WTC11 (cell line): ENCODE measurements around the gene DENND1B. TPM values are rescaled to one million over a fixed set of nuclear protein-coding genes. Genes with fewer than 3 reads are reported as not detected.

Experiments used
- ATAC-seq: fragments of 200-7000 bp; cut with Tn5 transposase; 2 replicates; pipeline ENCODE4 v1.10.0; 2021; ENCODE audit warnings: mild to moderate bottlenecking, moderate library complexity
- CTCF ChIA-PET: fragments of 300-600 bp; sonication (Branson Sonifier 250); formaldehyde crosslinking; loops from one replicate; lab custom pipeline; 2021; ENCODE audit warnings: antibody characterized with exemption; lab: Charles Lee
- POLR2A ChIA-PET: fragments of 350-600 bp; sonication (Branson Sonifier 250); formaldehyde crosslinking; loops from one replicate; lab custom pipeline; 2021; ENCODE audit warnings: antibody characterized with exemption; lab: Charles Lee
- DNase-seq: peaks from one replicate; pipeline ENCODE4 v3.0.0; 2021; ENCODE audit warnings: low spot score
- H3K27ac Mint-ChIP-seq: 2 replicates; pipeline ENCODE4 v1.8.0; 2021; ENCODE audit warnings: mixed read lengths
- H3K27me3 Mint-ChIP-seq: 2 replicates; pipeline ENCODE4 v1.8.0; 2021; ENCODE audit warnings: low read depth, mild to moderate bottlenecking, moderate library complexity, mixed read lengths
- H3K36me3 Mint-ChIP-seq: 2 replicates; pipeline ENCODE4 v1.8.0; 2021; ENCODE audit warnings: mixed read lengths
- H3K4me1 Mint-ChIP-seq: 2 replicates; pipeline ENCODE4 v1.8.0; 2022; ENCODE audit warnings: mixed read lengths
- H3K4me3 Mint-ChIP-seq: 2 replicates; pipeline ENCODE4 v1.8.0; 2021; ENCODE audit warnings: mild to moderate bottlenecking, moderate library complexity, mixed read lengths
- H3K9me3 Mint-ChIP-seq: 2 replicates; pipeline ENCODE4 v1.8.0; 2021; ENCODE audit warnings: mixed read lengths
- ARID4B ChIP-seq: sonication (generic); formaldehyde crosslinking; IDR thresholded peaks from 2 replicates; pipeline ENCODE4 v1.8.0; 2023; ENCODE audit warnings: missing genetic modification reagents, mild to moderate bottlenecking, borderline replicate concordance
- E2F5 ChIP-seq: sonication (generic); formaldehyde crosslinking; IDR thresholded peaks from 2 replicates; pipeline ENCODE4 v1.8.1; 2022; ENCODE audit warnings: mild to moderate bottlenecking, moderate library complexity, missing genetic modification reagents
- ETV6 ChIP-seq: sonication (generic); formaldehyde crosslinking; IDR thresholded peaks from 2 replicates; pipeline ENCODE4 v1.8.1; 2022; ENCODE audit warnings: mild to moderate bottlenecking, missing genetic modification reagents
- FOXK1 ChIP-seq: sonication (generic); formaldehyde crosslinking; IDR thresholded peaks from 2 replicates; pipeline ENCODE4 v1.8.0; 2022; ENCODE audit warnings: mild to moderate bottlenecking, moderate library complexity, missing genetic modification reagents
- FOXP1 ChIP-seq: sonication (generic); formaldehyde crosslinking; IDR thresholded peaks from 2 replicates; pipeline ENCODE4 v1.8.0; 2022; ENCODE audit warnings: missing genetic modification reagents, mild to moderate bottlenecking, moderate library complexity, borderline replicate concordance
- FOXP4 ChIP-seq: sonication (generic); formaldehyde crosslinking; IDR thresholded peaks from 2 replicates; pipeline ENCODE4 v1.8.0; 2022; ENCODE audit warnings: mild to moderate bottlenecking, missing genetic modification reagents
- GRHL2 ChIP-seq: fragments of 250-450 bp; sonication (Bioruptor Pico); IDR thresholded peaks from 2 replicates; pipeline ENCODE4 v1.8.0; 2022; ENCODE audit warnings: mild to moderate bottlenecking, moderate library complexity; ENCODE audit not compliant: insufficient replicate concordance, severe bottlenecking
- IRF1 ChIP-seq: sonication (generic); formaldehyde crosslinking; IDR thresholded peaks from 2 replicates; pipeline ENCODE4 v1.8.0; 2023; ENCODE audit warnings: missing genetic modification reagents
- IRF2 ChIP-seq: sonication (generic); formaldehyde crosslinking; IDR thresholded peaks from 2 replicates; pipeline ENCODE4 v1.8.0; 2022; ENCODE audit warnings: low read depth, missing genetic modification reagents, borderline replicate concordance
- JAZF1 ChIP-seq: fragments of 250-450 bp; sonication (Bioruptor Pico); IDR thresholded peaks from 2 replicates; pipeline ENCODE4 v1.9.0; 2021; ENCODE audit warnings: moderate library complexity, mild to moderate bottlenecking, inconsistent platforms
- MXD4 ChIP-seq: fragments of 250-450 bp; sonication (Bioruptor Pico); IDR thresholded peaks from 2 replicates; pipeline ENCODE4 v1.8.0; 2021; ENCODE audit warnings: mild to moderate bottlenecking, moderate library complexity, borderline replicate concordance
- NFYB ChIP-seq: sonication (generic); formaldehyde crosslinking; conservative IDR thresholded peaks from 2 replicates; pipeline ENCODE4 v1.8.0; 2022; ENCODE audit warnings: low read depth, missing genetic modification reagents
- OVOL2 ChIP-seq: fragments of 250-450 bp; sonication (Bioruptor Pico); IDR thresholded peaks from 2 replicates; pipeline ENCODE4 v1.9.0; 2021; ENCODE audit warnings: mild to moderate bottlenecking, borderline replicate concordance
- PREB ChIP-seq: sonication (generic); formaldehyde crosslinking; IDR thresholded peaks from 2 replicates; pipeline ENCODE4 v1.8.1; 2022; ENCODE audit warnings: mild to moderate bottlenecking, missing genetic modification reagents, moderate library complexity, borderline replicate concordance
- SP1 ChIP-seq: sonication (generic); formaldehyde crosslinking; conservative IDR thresholded peaks from 2 replicates; pipeline ENCODE4 v1.8.1; 2022; ENCODE audit warnings: missing genetic modification reagents
- USF2 ChIP-seq: sonication (generic); formaldehyde crosslinking; IDR thresholded peaks from 2 replicates; pipeline ENCODE4 v1.8.1; 2023; ENCODE audit warnings: mild to moderate bottlenecking, missing genetic modification reagents, moderate library complexity
- ZBTB21 ChIP-seq: sonication (generic); formaldehyde crosslinking; IDR thresholded peaks from 2 replicates; pipeline ENCODE4 v1.8.1; 2023; ENCODE audit warnings: mild to moderate bottlenecking, missing genetic modification reagents, borderline replicate concordance
- ZMAT4 ChIP-seq: fragments of 250-450 bp; sonication (Bioruptor Pico); IDR thresholded peaks from 2 replicates; pipeline ENCODE4 v1.9.0; 2021; ENCODE audit warnings: mild to moderate bottlenecking
- ZNF396 ChIP-seq: fragments of 250-450 bp; sonication (Bioruptor Pico); IDR thresholded peaks from 2 replicates; pipeline ENCODE4 v1.8.0; 2021; ENCODE audit warnings: mild to moderate bottlenecking, moderate library complexity, borderline replicate concordance
- ZNF671 ChIP-seq: fragments of 250-450 bp; sonication (Bioruptor Pico); IDR thresholded peaks from 2 replicates; pipeline ENCODE4 v1.8.0; 2021; ENCODE audit warnings: mild to moderate bottlenecking
- total RNA-seq: library from RNA; stranded (reverse); gene quantifications from 3 replicates; pipeline ENCODE4 v1.2.3, GENCODE V29; 2021

DENND1B gene
- total RNA-seq, 1 experiment from 2014 or later = 4.3 TPM

- no peak for TF ChIP-seq ZBTB21 (CRISPR knock-in tag)
- TF ChIP-seq ZNF396 = no peak
- no peak for TF ChIP-seq USF2 (CRISPR knock-in tag)
- TF ChIP-seq ZNF671 (CRISPR knock-in tag) = no peak
- TF ChIP-seq E2F5 (CRISPR knock-in tag) = no peak
- TF ChIP-seq SP1 (CRISPR knock-in tag) = no peak
- no peak for TF ChIP-seq FOXP1
These were observed 11.5 kb downstream of the DENND1B start (continued) for GRCh38 chr1:197763769-197764168.

- Mint-ChIP-seq H3K27me3 (no peaks in the 10 kb centered on the region), H3K9me3 (no peaks in the 10 kb centered on the region), H3K36me3 (no peaks in the 10 kb centered on the region), H3K27ac (no peak overlapping the region), H3K4me3 (no peak overlapping the region), H3K4me1 (0 out of 2 replicates have a peak, but pooled peaks cover 1% of the 10 kb centered on the region)
- CTCF ChIA-PET = interaction anchor here (1.0 kb wide), 1 partner anchor 105 kb away, joined by 3 read pairs; no protein-coding TSS in a partner anchor
- POLR2A ChIA-PET = no interaction called here
- no peak for TF ChIP-seq GRHL2 (CRISPR knock-in tag)
- no peak for TF ChIP-seq FOXP1
- no peak for TF ChIP-seq PREB (CRISPR knock-in tag)
- TF ChIP-seq OVOL2 (CRISPR knock-in tag) = no peak
- no peak for TF ChIP-seq JAZF1 (CRISPR knock-in tag)
- TF ChIP-seq IRF1 (CRISPR knock-in tag) = no peak
- no peak for TF ChIP-seq ETV6 (CRISPR knock-in tag)
- no peak for TF ChIP-seq ZBTB21 (CRISPR knock-in tag)
- TF ChIP-seq ARID4B = no peak
- no peak for TF ChIP-seq MXD4 (CRISPR knock-in tag)
- TF ChIP-seq IRF2 (CRISPR knock-in tag) = no peak
- no peak for DNase-seq
- ATAC-seq = no peak
These were observed 12.0 kb downstream of the DENND1B start for GRCh38 chr1:197763307-197763706.

GRCh38 chr1:197761654-197762053 lies 13.6 kb downstream of the DENND1B start:
- DNase-seq = no peak
- H3K4me1 Mint-ChIP-seq = no peaks in the 10 kb centered on the region
- ChIA-PET POLR2A (interaction anchor here (0.6 kb wide), 1 partner anchor 141 kb away, joined by 5 read pairs; no protein-coding TSS in a partner anchor), CTCF (no interaction called here)
- H3K9me3 Mint-ChIP-seq = no peaks in the 10 kb centered on the region
- no peaks in the 10 kb centered on the region for H3K36me3 Mint-ChIP-seq
- H3K27me3 Mint-ChIP-seq = no peaks in the 10 kb centered on the region
- ATAC-seq = no peak
- no peak overlapping the region for H3K4me3 Mint-ChIP-seq
- no peak overlapping the region for H3K27ac Mint-ChIP-seq
- TF ChIP-seq FOXK1 (CRISPR knock-in tag) (no peak), ZMAT4 (CRISPR knock-in tag) (no peak), FOXP4 (CRISPR knock-in tag) (no peak), NFYB (no peak), OVOL2 (CRISPR knock-in tag) (no peak)
